22Rv1 (cell line): ENCODE data around the gene NUDT2.
A peak's percentile ranks its signal among the peaks of the same experiment; 100 is the strongest.

Experiments
- CTCF ChIP-seq: fragments of 450-650 bp; IDR thresholded peaks from 2 replicates; pipeline ENCODE4 v1.5.1; 2017; ENCODE audit warnings: mild to moderate bottlenecking
- ZFX ChIP-seq: fragments of 450-650 bp; IDR thresholded peaks from 2 replicates; pipeline ENCODE4 v1.6.1; 2017; ENCODE audit warnings: antibody characterized with exemption, borderline replicate concordance

GRCh38 chr9:34374905-34375552 lies 45.7 kb downstream of the NUDT2 start:
- TF ChIP-seq CTCF (peak; percentile 53), ZFX (no peak)
